ELF-1 (cell line): Measurements from ENCODE around the gene TIGD3.
A peak's percentile ranks its signal among the peaks of the same experiment; 100 is the strongest.

Experiments used
- DNase-seq: peaks from one replicate; pipeline ENCODE4 v3.0.0-alpha.2; 2016; ENCODE audit warnings: low read depth, low spot score

TIGD3 gene

DNA sequence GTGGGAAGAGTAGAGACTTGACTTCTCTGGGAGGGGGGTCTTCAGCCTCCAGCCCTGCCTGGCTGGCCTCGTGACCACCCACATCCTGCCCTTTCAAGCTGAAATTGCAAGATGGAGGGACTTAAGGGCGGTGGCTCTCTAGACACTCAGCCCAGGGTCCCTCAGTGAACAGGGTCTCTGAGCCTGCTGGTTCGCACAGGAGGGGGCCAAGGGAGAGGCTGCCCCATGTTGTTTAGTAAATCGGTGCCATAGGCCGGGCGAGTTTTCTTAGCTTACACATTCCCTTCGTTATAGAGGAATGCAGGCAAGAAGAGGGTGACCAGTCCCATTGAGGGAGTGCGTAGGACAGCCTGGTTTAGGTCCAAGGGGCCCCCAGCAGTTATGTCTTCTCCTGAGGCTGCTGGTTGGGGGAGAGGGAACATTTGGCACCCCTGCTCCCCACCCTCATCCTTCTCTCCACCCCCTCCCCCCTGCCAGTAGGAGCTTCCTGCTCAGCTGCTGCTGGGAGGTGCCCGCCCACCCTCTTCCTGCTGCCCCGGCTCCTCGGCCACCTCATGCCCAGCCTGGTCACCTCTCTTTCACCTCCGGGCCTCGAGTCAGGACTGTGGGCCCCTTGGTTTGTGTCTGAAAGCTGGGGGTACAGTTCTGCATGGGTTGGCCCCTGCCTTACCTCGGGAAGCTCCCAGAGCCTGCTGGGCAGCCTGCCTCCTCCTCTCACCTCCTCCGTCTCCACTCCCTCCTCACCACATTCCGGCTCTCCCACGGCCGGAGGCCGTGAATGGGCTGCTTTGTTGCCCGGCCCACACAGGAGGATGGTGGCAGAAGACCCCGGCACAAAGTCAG is 35.8 kb downstream of the TIGD3 start:
- DNase-seq, result no peak

DNA sequence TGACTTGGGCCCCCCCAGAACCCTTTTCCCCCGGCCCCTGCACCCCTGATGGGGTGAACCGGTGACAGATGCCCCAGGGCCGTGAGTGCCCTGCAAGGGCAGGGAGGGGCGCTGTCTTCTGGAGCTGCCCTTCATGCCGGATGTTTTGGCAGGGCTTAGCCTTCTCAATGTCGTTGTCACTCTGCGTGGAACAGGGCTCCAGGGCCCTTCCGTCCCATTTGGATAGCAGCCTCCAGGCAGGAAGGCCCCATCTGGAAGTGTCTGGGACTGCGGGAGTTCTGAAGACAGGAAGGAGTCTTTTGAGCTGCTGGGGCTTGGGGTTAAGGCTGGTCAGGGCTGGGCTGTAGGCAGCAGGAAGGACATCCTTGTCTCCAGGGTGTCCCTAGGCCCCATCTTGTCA is 36.4 kb downstream of the TIGD3 start:
- peak; percentile 50 for DNase-seq

DNA sequence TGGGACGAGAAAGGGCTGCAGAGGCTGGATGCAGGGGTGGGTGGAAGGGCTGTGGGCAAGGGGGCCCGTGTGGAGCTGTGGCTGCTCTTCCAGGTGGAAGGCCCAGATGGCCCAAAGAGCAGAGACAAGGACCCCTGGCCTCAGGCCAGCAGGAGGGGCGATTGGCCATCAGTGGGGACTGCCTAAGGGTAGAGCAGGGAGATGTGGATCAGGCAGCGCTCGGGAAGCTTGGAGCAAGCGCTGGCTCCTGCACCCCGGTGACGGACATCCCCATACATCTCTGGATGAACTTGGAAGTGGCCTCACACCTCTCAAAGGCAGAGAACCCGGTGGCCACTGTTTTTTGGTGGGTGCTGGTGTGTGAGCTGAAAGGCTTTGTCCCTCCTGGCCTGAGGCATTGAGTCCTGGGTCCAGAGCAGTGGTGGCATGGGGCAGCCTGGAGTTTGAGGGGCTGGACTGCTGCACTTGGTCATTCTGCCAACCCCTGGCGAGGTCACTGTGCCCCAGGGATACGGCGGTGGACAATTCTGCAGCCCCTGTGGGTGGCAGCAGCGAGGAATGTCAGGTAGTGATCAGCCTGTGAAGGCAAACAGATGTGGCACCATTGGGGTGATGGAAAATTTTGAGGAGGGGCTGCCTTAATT is 37.8 kb downstream of the TIGD3 start:
- no peak for DNase-seq

DNA sequence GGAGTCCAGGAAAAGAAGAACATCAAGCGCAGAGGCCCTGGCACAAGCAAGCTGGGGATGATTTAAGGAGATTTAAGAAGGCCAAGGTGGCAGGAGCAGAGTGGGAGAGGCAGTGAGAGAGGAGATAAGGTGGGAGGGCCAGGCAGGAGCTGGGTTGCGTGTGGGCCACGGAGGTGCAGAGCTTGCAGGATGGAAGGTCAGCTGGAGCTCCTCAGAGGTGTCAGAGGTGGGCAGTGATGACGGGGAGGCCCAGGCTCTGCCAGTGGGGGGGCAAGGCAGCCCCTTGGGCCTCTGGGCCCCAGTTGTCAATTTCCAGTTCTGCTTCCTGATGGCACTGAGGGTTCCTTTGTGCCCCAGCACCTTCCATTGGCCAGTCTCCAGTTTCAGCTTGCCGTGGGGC is 38.3 kb downstream of the TIGD3 start:
- DNase-seq, result no peak

DNA sequence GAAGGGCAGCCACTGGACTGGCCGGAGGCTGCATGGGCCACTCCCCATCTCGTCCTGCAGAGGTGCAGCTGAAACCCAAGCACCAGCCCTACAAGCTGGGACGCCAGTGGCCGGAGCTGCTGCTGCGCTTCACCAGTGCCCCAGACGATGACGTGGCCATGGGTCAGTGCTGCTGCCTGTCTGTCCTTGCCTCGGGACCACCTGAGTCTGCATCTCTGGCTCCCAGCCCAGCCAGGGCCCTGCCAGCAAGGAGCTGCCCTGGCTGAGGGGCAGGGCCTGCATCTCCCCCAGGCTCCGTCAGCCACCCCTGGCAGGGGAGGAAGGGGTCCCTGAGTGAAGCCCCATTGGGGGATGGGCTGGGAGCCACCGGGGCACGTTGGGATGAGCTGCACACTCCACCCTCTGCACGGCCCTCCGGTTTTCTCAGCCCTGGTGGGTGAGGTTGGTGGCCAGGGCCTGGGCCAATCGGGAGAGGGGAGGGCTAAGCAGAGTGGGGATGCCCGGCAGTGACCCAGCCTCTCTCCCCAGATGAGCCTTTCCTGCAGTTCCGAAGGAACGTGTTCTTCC is 39.0 kb downstream of the TIGD3 start:
- DNase-seq, result no peak

DNA sequence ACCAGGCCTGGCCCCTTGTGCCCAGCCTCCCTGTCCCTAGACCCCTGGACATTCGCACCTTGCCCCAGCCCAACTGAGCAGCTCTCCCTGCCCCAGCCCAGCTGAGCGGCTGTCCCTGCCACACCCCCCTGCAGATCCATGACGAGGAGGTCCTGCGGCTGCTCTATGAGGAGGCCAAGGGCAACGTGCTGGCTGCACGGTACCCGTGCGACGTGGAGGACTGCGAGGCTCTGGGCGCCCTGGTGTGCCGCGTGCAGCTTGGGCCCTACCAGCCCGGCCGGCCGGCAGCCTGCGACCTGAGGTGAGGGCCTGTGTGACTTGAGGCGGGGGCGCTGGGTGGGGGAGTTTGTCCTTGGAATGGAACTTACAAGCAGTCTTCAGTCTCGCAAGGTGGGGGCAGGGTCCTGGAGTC is 39.6 kb downstream of the TIGD3 start:
- DNase-seq, result no peak

DNA sequence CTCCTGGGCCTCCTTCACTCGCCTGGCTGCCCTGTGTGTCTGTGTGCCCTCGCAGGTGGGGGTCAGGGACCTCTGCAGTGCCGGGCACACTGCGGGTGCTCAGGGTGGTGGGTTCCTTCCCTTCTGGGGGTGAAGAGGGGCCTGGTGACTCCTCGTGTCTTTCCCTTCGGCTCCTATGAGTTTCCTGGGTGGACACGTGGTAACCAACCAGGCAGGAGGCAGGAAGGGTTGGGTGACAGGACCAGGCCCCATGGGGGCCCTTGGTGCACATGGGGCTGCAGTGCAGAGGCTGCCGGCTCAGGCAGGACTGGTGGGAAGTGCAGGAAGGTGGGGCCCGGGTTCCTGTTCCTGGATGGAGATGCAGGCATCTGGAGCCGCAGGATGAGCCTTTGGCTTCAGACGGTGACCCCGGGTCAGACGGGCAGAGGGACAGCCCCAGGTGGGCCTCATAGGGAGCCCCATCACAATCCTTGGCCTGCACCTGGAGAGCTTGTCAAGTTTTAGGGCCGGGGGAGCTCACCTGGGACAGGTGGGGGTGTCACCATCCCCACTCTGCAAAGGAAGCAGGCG is 41.5 kb downstream of the TIGD3 start:
- no peak for DNase-seq

DNA sequence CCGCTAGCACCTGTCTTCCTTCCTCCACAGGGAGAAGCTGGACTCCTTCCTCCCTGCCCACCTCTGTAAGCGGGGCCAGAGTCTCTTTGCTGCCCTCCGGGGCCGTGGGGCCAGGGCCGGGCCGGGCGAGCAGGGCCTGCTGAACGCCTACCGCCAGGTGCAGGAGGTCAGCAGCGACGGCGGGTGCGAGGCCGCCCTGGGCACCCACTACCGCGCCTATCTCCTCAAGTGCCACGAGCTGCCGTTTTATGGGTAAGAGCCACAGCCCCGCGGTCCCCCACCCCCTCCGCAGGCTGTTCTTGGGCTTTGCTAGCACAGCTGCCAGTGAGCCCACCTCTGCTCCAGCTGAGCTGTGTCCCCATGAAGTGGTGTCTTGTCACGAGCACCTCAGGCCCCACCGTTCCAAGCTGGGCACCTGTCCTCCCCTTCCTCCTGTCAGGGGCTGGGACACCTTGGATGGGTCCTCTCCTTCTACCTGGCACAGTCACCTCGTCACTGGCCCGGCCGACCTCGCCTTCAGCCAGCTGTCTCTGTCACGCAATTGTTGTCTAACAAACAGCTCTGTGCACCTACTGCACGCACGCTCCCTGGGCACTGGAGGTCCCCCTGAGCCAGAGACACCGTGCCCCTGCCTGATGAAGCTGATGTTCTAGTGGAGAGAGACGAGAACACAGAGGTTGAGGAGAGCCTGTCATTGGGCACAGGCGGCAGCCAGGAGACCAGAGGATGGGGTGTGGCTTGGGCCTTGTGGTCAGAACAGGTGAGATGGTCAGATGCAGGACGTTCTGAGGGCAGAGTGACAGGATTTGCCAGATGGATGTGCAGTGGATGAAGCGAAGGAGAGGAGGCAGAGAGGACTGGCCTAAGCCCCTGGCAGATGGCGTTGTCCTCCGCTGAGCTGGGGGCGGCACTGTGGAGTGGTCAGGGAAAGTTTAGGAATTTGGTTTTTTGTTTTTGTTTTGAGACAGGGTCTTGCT is 42.5 kb downstream of the TIGD3 start:
- DNase-seq, result no peak

DNA sequence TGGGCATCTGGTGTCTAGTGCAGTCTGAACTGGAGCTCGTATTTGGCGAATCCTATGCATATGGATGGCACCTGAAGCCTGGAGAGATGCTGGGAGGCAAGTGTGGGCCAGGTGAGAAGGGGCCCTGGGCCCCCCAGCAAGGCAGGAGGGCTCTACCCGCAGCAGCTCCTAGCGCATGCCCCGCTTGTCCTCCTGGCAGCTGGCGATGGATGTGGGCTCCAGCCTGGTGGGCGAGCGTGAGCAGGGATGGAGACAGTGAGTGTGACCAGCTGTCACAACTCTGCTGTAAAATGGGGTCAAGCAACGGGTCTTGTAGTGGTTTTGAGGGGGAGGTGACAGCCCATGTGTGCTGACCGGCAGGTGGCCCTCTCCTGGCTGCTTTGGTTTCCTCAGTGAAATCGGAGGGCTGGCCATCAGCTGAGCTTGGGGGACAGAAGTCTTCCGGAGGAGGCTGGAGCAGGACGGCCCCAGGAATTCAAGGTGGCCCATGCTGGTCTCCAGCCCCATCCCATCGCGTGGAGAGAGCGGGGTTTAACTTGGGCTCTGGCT is 43.9 kb downstream of the TIGD3 start:
- DNase-seq, result no peak

DNA sequence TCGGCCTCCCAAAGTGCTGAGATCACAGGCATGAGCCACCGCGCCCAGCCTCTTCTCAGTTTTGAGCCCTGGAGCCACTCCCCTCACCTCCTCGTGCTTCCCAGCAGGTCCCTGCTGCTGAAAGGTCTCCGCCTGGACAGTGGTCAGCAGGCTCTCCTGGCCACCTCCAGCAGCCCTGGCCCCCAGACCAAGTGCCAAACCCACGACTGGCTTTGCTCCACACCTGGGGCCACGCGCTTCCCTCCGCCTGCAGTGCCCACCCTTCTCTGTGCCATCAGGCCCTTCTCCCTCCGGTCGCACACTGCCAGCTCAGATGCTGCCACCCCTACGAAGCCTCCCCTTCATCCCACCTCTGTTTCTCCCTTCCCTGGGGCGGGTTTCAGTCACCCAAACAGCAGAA is 44.7 kb downstream of the TIGD3 start:
- DNase-seq, result no peak

DNA sequence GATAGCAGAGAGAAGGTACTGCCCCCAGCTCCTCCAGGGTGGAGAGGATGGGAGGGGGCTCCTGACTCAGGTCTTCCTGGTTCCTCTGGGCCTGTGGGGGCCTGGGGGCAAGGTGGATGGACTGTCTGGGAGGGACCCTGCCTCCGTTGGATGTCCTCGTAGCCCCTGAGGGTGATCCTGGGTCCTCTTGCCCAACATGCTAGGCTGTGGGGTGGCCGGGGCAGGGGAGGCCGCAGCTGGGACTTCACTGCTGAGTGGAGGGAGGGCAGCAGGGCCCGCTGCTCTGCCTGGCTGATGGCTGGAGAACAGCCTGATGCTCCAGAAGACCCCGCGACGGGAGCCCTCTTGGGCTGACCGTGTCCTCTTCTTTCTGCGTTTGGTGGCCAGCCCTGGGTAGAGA is 45.3 kb downstream of the TIGD3 start:
- no peak for DNase-seq

DNA sequence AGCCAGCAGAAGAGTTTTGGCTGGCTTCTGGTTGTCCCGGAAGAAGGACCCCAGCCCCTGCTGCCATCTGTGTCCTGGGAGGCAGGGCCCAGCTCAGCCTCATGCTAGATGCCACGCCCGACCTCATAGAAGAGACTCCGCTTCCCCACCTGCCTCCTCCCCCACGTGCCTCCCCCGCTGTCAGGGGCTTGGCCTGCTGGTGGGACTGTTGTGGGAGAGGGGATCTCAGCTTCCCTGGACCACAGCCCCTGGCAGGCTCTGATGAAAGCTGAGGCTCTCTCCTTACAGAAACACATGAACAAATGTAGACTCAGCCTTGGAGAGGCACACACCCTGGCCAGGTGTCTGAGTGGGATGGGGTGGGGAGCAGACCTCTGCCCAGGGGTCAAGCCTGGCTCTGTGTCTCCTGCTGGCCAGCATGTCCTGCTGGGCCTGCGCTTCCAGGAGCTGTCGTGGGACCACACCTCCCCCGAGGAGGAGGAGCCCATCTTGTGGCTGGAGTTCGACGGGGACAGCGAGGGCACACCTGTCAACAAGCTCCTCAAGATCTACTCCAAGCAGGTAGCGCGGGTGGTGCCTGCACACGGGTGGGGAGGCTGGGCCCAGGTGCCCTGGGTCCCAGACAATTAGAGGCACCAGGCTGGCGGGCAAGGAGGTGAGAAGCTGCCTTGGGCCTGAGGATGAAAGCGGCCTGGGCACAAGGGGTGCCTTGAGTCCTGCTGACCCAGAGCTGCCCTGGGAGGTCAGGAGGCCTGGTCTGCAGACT is 45.9 kb downstream of the TIGD3 start:
- DNase-seq, result no peak

DNA sequence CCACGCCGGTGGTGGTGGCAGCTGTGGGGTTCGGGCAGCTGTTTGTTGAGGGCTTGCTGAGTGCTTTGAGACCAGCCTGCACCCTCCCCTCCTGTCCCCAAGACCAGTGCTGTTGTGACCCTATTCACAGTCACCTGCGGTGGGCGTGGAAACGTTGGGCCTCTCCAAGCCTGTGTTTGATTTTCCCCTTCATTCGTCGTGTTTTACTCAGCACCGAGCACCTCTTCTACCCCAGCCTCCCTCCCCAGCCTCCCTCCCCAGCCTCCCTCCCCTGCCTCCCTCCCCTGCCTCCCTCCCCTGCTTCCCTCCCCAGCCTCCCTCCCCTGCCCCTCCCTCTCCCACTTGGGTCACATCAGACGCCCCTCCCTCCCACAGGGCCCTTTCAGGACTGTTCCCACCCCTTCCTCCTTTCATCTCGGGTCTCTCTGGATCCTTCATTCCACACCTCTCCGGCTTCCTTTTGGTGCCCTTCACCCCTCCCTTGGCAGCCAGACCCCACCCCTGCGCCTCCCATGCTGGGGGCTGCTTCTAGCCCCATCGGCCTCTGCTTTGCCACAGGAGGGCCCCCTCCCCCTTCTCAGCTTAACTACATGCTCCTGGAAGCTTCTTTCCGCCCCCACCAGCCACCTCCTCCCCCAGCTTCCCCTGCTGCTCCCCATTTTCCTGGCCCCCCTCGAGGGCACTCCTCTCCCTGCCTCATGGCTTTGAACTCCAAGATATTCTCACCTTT is 46.7 kb downstream of the TIGD3 start:
- no peak for DNase-seq

DNA sequence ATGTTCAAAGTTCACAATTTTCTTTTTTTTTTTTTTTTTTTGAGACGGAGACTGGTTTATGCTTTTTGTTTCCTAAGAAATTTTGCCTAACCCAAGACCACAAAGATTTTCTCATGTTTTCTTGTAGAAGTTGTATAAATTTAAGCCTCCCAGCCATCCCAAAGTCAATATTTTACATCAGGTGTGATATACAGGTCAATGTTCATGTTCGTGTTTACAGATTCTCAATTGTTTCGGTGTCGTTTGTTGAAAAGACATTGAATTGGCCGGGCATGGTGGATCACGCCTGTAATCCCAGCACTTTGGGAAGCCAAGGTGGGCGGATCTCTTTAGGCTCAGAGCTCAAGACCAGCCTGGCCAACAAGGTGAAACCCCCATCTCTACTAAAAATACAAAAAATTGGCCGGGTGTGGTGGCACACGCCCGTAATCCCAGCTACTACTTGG is 47.3 kb downstream of the TIGD3 start:
- DNase-seq, result no peak

DNA sequence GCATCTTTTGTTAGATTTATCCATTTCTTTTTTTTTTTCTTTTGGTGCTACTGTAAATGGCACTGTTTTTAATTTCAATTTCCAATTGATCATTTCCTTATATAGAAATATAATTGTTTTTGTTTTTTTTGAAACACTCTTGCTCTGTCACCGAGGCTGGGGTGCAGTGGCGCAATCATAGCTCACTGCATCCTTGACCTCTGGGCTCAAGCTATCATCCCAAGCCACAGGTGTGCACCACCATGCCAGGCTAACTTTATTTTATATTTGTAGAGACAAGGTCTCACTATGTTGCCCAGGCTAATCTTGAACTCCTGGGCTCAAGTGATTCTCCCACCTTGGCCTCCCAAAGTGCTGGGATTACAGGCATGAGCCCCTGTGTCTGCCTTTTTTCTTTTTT is 48.2 kb downstream of the TIGD3 start:
- no peak for DNase-seq

DNA sequence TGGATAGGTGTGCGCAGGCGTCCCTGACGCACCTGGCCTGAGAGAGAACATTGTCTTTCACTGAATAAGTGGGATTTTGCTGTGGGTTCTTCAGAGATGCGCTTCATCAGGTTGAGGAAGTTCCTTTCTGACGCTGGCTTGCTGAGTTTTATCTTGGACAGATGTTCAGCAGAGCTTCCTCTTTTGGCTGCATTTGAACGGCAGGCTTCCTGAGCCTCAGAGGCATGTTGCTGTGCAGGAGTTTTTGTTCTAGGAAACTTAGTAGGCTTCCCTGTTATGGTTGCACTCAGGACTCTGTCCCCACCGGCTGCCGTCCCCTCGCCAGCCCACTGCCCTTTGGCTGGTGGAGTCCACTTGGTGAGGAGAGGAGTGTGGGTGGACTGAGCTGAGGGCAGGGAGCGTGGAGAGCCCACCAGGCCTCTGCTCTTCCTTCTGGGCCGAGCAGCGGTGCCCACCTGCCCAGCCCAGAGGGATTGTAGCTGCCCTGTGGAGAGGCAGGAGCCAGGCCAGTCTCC is 49.1 kb downstream of the TIGD3 start:
- DNase-seq, result no peak

DNA sequence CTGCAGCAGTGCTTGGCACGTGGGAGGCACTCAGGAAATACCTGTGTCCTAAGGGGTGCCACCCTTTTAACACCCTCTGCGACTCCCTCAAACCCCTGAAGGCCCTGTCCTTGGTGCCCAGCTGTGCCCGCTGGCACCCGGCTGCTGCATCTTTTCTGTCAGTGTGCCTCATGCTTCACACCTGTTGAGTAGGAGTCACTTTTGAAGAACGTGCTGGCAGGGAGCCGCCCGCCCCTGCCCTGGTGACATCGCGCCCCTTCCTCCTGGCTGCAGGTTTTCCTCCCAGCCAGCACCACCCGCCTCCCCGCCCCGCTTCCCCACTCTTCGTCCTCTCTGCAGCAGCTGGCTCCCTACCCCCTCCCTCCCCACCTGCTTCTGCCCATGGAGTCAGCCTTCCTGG is 49.7 kb downstream of the TIGD3 start:
- no peak for DNase-seq

DNA sequence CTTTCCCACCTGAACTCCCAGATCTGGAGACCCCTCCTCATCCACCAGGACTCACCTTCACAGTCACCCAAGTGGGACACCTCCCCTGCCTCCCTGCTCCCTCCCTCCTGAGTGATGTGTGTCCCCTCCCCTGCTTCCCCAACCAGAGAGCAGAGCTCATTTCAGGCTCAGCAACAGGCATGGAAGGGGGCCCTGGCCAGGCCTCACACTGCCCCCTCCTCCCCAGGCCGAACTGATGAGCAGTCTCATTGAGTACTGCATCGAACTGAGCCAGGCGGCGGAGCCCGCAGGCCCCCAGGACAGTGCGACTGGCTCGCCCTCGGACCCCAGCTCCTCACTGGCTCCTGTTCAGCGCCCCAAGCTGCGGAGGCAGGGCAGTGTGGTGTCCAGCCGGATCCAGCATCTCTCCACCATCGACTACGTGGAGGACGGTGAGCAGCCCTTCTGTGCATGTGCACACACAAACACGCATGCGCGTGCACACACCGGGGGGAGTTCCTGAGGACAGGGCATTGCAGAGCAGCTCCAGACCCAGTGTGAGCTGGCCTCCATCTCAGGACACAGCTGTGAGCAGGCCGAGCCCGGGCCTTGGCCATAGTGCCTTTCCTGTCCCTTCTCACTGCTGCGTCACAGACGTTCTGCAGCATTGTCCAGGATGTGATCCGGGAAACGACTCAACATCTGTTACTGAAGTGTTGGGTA is 50.2 kb downstream of the TIGD3 start:
- DNase-seq, result no peak
